HepG2 (cell line): ENCODE results near the gene MTUS2. TPM values are rescaled to one million over a fixed set of nuclear protein-coding genes. Genes with fewer than 3 reads are reported as not detected.

Experiments
- ATAC-seq: fragments of 200-7000 bp; cut with Tn5 transposase; 3 replicates; pipeline ENCODE4 v1.9.1; 2020; ENCODE audit warnings: mild to moderate bottlenecking, moderate library complexity
- BruUV-seq: library from RNA; stranded (reverse); fragments of 400-500 nt; replicated peaks from 2 replicates; lab custom pipeline; 2021; lab: Mats Ljungman, UMichigan
- CTCF ChIA-PET: fragments of 300-600 bp; formaldehyde crosslinking; extraction: SDS; loops from one replicate; lab custom pipeline; 2021; ENCODE audit warnings: low total read pairs, inconsistent platforms, low intra/inter-chr PET ratio; lab: Yijun Ruan, JAX
- POLR2A ChIA-PET: fragments of 350-600 bp; sonication (Branson Sonifier 250); formaldehyde crosslinking; loops from one replicate; lab custom pipeline; 2020; ENCODE audit warnings: antibody characterized with exemption, inconsistent platforms; lab: Yijun Ruan, JAX
- DNase-seq: peaks from one replicate; pipeline ENCODE4 v3.0.0-alpha.2; 2015; ENCODE audit warnings: low spot score
- FAIRE-seq: peaks from 3 replicates; lab custom pipeline; 2011; peaks lifted over from hg19 to GRCh38; lab: Jason Lieb, UNC
- H2AFZ ChIP-seq: one replicate; pipeline ENCODE4 v1.6.1; 2011; ENCODE audit warnings: low read length, inconsistent platforms
- H3K27ac ChIP-seq: fragments of 300-600 bp; 3 replicates; pipeline ENCODE4 v1.8.0; 2011; ENCODE audit warnings: mixed run types, mild to moderate bottlenecking, mixed read lengths, low read length, inconsistent platforms; ENCODE audit not compliant: insufficient read depth; ENCODE audit errors: extremely low read length
- H3K27me3 ChIP-seq, 2 experiments: fragments of 200-600 bp in 1 of 2; 2 replicates in 1 of 2; 3 replicates in 1 of 2; pipeline versions ENCODE4 v1.6.0 to v1.8.0; 2011; ENCODE audit warnings: low read length in 2 of 2, mild to moderate bottlenecking in 2 of 2, moderate library complexity in 2 of 2, inconsistent platforms in 1 of 2; ENCODE audit not compliant: insufficient read depth in 2 of 2, control insufficient read depth in 1 of 2
- H3K36me3 ChIP-seq, 2 experiments: fragments of 200-600 bp in 1 of 2; replicated peaks in 1 of 2; 2 replicates in 1 of 2; 3 replicates in 1 of 2; pipeline versions ENCODE4 v1.5.1 to v1.8.0; 2011; ENCODE audit warnings: low read length in 2 of 2, inconsistent platforms in 1 of 2; ENCODE audit not compliant: insufficient read depth in 2 of 2, control insufficient read depth in 1 of 2
- H3K4me1 ChIP-seq: 2 replicates; pipeline ENCODE4 v1.5.1; 2012; ENCODE audit warnings: low read length, inconsistent platforms; ENCODE audit not compliant: insufficient read depth
- H3K4me2 ChIP-seq: 2 replicates; pipeline ENCODE4 v1.6.0; 2011; ENCODE audit warnings: low read depth, low read length, inconsistent platforms
- H3K4me3 ChIP-seq, 3 experiments: fragments of 200-600 bp in 1 of 3; sonication (generic), shearing (Covaris generic) in 1 of 3; replicated peaks in 1 of 3; 2 replicates each; pipeline ENCODE4 v1.5.1; 2011 to 2016; ENCODE audit warnings: low read length in 3 of 3, inconsistent platforms in 2 of 3, low read depth in 2 of 3, mild to moderate bottlenecking in 2 of 3, control low read depth in 1 of 3, mixed read lengths in 1 of 3; ENCODE audit not compliant: insufficient read depth in 1 of 3
- H3K79me2 ChIP-seq: one replicate; pipeline ENCODE4 v1.6.1; 2011; ENCODE audit warnings: low read length, inconsistent platforms; ENCODE audit not compliant: insufficient read depth
- H3K9ac ChIP-seq: 2 replicates; pipeline ENCODE4 v1.6.0; 2011; ENCODE audit warnings: mild to moderate bottlenecking, low read depth, low read length, inconsistent platforms; ENCODE audit not compliant: insufficient read depth
- H3K9me3 ChIP-seq: 2 replicates; pipeline ENCODE4 v1.5.1; 2012; ENCODE audit warnings: mild to moderate bottlenecking, low read length
- H4K20me1 ChIP-seq: 2 replicates; pipeline ENCODE4 v1.6.0; 2011; ENCODE audit warnings: inconsistent platforms, mild to moderate bottlenecking, low read length, moderate library complexity; ENCODE audit not compliant: insufficient read depth
- CEBPZ ChIP-seq: IDR thresholded peaks from 2 replicates; pipeline ENCODE4 v1.6.1; 2012; ENCODE audit warnings: low read length, improper control_type of control experiment
- HCFC1 ChIP-seq: fragments of 150-350 bp; IDR thresholded peaks from 2 replicates; pipeline ENCODE4 v1.6.1; 2014; ENCODE audit warnings: low read depth, low read length
- IRX3 ChIP-seq: sonication (generic); formaldehyde crosslinking; IDR thresholded peaks from 2 replicates; pipeline ENCODE4 v1.8.1; 2023; ENCODE audit warnings: mild to moderate bottlenecking, low read depth, missing genetic modification reagents, borderline replicate concordance
- PRDM10 ChIP-seq: sonication (generic); formaldehyde crosslinking; IDR thresholded peaks from 2 replicates; pipeline ENCODE4 v1.4.0; 2020; ENCODE audit warnings: low read depth, missing genetic modification reagents
- THYN1 ChIP-seq: sonication (generic); formaldehyde crosslinking; IDR thresholded peaks from 2 replicates; pipeline ENCODE4 v1.8.1; 2023; ENCODE audit warnings: low read depth, mild to moderate bottlenecking, moderate library complexity, missing genetic modification reagents, borderline replicate concordance
- TSC22D2 ChIP-seq: sonication (generic); formaldehyde crosslinking; IDR thresholded peaks from 2 replicates; pipeline ENCODE4 v1.5.1; 2020; ENCODE audit warnings: missing genetic modification reagents, mild to moderate bottlenecking, borderline replicate concordance
- ZBTB7B ChIP-seq: sonication (generic); formaldehyde crosslinking; IDR thresholded peaks from 2 replicates; pipeline ENCODE4 v1.4.0; 2020; ENCODE audit warnings: missing genetic modification reagents
- ZFP1 ChIP-seq: IDR thresholded peaks from 2 replicates; pipeline ENCODE4 v1.6.1; 2016
- ZNF329 ChIP-seq: sonication (generic); formaldehyde crosslinking; IDR thresholded peaks from 2 replicates; pipeline ENCODE4 v1.9.0; 2021; ENCODE audit warnings: low read depth, mild to moderate bottlenecking, missing genetic modification reagents
- ZNF503 ChIP-seq: sonication (generic); formaldehyde crosslinking; IDR thresholded peaks from 2 replicates; pipeline ENCODE4 v1.4.0; 2020; ENCODE audit warnings: missing genetic modification reagents
- ZNF790 ChIP-seq: sonication (generic); formaldehyde crosslinking; IDR thresholded peaks from 2 replicates; pipeline ENCODE4 v1.8.0; 2022; ENCODE audit warnings: missing genetic modification reagents, mild to moderate bottlenecking, borderline replicate concordance
- ZNF83 ChIP-seq: sonication (generic); formaldehyde crosslinking; IDR thresholded peaks from 2 replicates; pipeline ENCODE4 v1.4.0; 2020; ENCODE audit warnings: missing genetic modification reagents, mild to moderate bottlenecking, borderline replicate concordance
- WGBS: methylation state at CpG from one replicate; pipeline ENCODE4 v1.1.6; 2017; ENCODE audit warnings: low lambda C conversion rate; 5-methylcytosine and 5-hydroxymethylcytosine counted together
- in situ Hi-C: cut with HindIII; loops from 2 replicates; pipeline ENCODE4 v1.10.0; 2017; ENCODE audit warnings: low pct_unique_long_range_greater_than_20kb; ENCODE audit not compliant: extremely low pct_ligation_motif_present
- intact Hi-C: fragments of 100-400 bp; cut with micrococcal nuclease; formaldehyde crosslinking; loops from one replicate; pipeline ENCODE4 v1.10.0; 2022; ENCODE audit not compliant: unreplicated experiment
- polyA plus RNA-seq, 8 experiments: library from polyadenylated mRNA; depleted of rRNA in 3 of 8; stranded (reverse) in 7 of 8; unstranded in 1 of 8; fragments of >200 nt; fragmentation: Illumina TruSeq in 4 of 8; extraction: Trizol in 4 of 8; gene quantifications; 2 replicates each; pipeline versions ENCODE4 v1.2.1 to v1.2.3, GENCODE V29; 2011 to 2016; ENCODE audit warnings: low read depth in 4 of 8, missing spikeins in 1 of 8, mixed read lengths in 1 of 8; ENCODE audit not compliant: insufficient read depth in 1 of 8
- total RNA-seq, 5 experiments: library from RNA; depleted of rRNA; stranded (reverse); fragments of >200 nt; fragmentation: Illumina TruSeq; extraction: Trizol; gene quantifications; 2 replicates each; pipeline ENCODE4 v1.2.3, GENCODE V29; 2016; ENCODE audit warnings: low read depth in 1 of 5
- TF ChIP-seq, protein P1 (sequence below): sonication (generic); formaldehyde crosslinking; IDR thresholded peaks from 2 replicates; pipeline ENCODE4 v1.4.0; 2020; ENCODE audit warnings: missing genetic modification reagents, borderline replicate concordance

MTUS2 gene
- total and polyA plus RNA-seq, 2 of the 13 experiments (the other 11 are each of a cell fraction or from before 2014, with no cell fraction given), result not detected

DNA sequence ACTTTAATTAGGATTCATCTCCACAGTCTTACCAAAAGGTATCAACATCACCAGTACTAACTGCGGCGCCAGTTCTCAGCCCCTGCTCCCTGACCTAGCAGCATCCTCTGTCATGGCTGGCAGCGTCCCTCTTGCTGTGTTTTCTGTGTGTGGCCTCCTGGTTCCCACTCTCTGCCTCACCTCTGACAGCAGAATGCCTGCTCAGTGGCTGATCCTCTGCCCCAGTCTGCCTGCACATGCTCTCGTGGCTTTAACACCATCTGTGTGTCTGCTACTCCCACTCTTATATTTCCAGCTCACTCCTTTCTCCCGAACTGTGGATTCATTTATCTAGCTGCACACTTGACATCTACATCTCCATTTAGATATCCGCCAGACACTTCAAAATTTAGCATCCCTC is 341.5 kb downstream of the MTUS2 start:
- Histone ChIP-seq H3K36me3 (no peaks in the 10 kb centered on the region), H3K4me1 (no peaks in the 10 kb centered on the region), H3K4me2 (no peak overlapping the region), H3K9me3 (peaks cover 70% of the 10 kb centered on the region), H4K20me1 (no peaks in the 10 kb centered on the region), H3K4me3 (no peak overlapping the region), H3K27me3 (no peaks in the 10 kb centered on the region), H3K27ac (no peak overlapping the region), H3K79me2 (no peaks in the 10 kb centered on the region), H3K9ac (no peak overlapping the region), H2AFZ (no peak overlapping the region)
- ChIA-PET CTCF (no interaction called here), POLR2A (no interaction called here)
- ATAC-seq (no peak), FAIRE-seq (no peak), DNase-seq (no peak)
- in situ Hi-C loops, result no loop called here
- BruUV-seq, result no TSS peak
- 10% methylated on average over 6 of the region's 6 CpGs for WGBS
- intact Hi-C loops, result no loop called here
- no peak for TF ChIP-seq ZNF83
- no peak for TF ChIP-seq TSC22D2 (CRISPR knock-in tag)
- no peak for TF ChIP-seq HCFC1
- TF ChIP-seq, protein P1, sequence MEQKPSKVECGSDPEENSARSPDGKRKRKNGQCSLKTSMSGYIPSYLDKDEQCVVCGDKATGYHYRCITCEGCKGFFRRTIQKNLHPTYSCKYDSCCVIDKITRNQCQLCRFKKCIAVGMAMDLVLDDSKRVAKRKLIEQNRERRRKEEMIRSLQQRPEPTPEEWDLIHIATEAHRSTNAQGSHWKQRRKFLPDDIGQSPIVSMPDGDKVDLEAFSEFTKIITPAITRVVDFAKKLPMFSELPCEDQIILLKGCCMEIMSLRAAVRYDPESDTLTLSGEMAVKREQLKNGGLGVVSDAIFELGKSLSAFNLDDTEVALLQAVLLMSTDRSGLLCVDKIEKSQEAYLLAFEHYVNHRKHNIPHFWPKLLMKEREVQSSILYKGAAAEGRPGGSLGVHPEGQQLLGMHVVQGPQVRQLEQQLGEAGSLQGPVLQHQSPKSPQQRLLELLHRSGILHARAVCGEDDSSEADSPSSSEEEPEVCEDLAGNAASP, result no peak
- TF ChIP-seq ZNF503 (CRISPR knock-in tag), result no peak
- no peak for TF ChIP-seq ZNF329
- no peak for TF ChIP-seq ZFP1
- TF ChIP-seq CEBPZ, result no peak
- TF ChIP-seq IRX3, result no peak
- no peak for TF ChIP-seq ZNF790 (CRISPR knock-in tag)
- TF ChIP-seq PRDM10, result no peak
- no peak for TF ChIP-seq ZBTB7B (CRISPR knock-in tag)
- no peak for TF ChIP-seq THYN1 (CRISPR knock-in tag)
